SKM-1 (cell line): ENCODE measurements around the gene KIF24.
"Not testable (repeated sequence)": the region's sequence is repeated elsewhere in the genome, so short reads cannot be mapped to it uniquely, and the experiment has no call there.

Source experiments
- DNase-seq: peaks from one replicate; lab custom pipeline; 2025; ENCODE audit not compliant: unreplicated experiment; lab: John Stamatoyannopoulos, UW

KIF24 gene

GRCh38 chr9:34328987-34329832, at the start of gene KIF24, which contains the start of gene NUDT2:
Gene KIF24 (minus strand): TSS chr9:34329268. CDS start chr9:34311346, 17,922 bp downstream.
Gene NUDT2 (plus strand): TSS chr9:34329569. CDS start chr9:34339040, 9,471 bp downstream.
- DNase-seq: peak; percentile 100

GRCh38 chr9:34378376-34379060, 49.5 kb upstream of the KIF24 start:
- DNase-seq: no peak

- DNase-seq: no peak
Observed at GRCh38 chr9:34377404-34377746, 48.3 kb upstream of the KIF24 start.

- peak; percentile 97 for DNase-seq
Observed at GRCh38 chr9:34376596-34377403, 47.7 kb upstream of the KIF24 start, which contains the start of gene MYORG. Gene MYORG (minus strand): TSS chr9:34376898. CDS start chr9:34372943, 3,955 bp downstream.

- DNase-seq: no peak
Observed at GRCh38 chr9:34375901-34376595, 47.0 kb upstream of the KIF24 start.

- DNase-seq: no peak
Observed at GRCh38 chr9:34374905-34375552, 46.0 kb upstream of the KIF24 start.

- no peak for DNase-seq
Observed at GRCh38 chr9:34374339-34374738, 45.3 kb upstream of the KIF24 start.

- DNase-seq: no peak
Observed at GRCh38 chr9:34373749-34374148, 44.7 kb upstream of the KIF24 start.

- no peak for DNase-seq
Observed at GRCh38 chr9:34372467-34373011, 43.5 kb upstream of the KIF24 start.

GRCh38 chr9:34371886-34372466, 42.9 kb upstream of the KIF24 start:
- DNase-seq: no peak

GRCh38 chr9:34370970-34371880, 42.2 kb upstream of the KIF24 start:
- no peak for DNase-seq

- no peak for DNase-seq
Observed at GRCh38 chr9:34370335-34370969, 41.4 kb upstream of the KIF24 start.

- DNase-seq: no peak
Observed at GRCh38 chr9:34369636-34370035, 40.6 kb upstream of the KIF24 start.

- not testable (repeated sequence) for DNase-seq
Observed at GRCh38 chr9:34368796-34369195, 39.7 kb upstream of the KIF24 start.

- not testable (repeated sequence) for DNase-seq
Observed at GRCh38 chr9:34367751-34368410, 38.8 kb upstream of the KIF24 start.

- DNase-seq: no peak
Observed at GRCh38 chr9:34366365-34366764, 37.3 kb upstream of the KIF24 start.

GRCh38 chr9:34365282-34365681, 36.2 kb upstream of the KIF24 start:
- no peak for DNase-seq
